ENCODE data around the gene HLTF.

- TF ChIP-seq CTCF (IDR thresholded peaks at IDR 0.05 in 2 of 3, conservative IDR thresholded peaks at IDR 0.05 in 1 of 3; ENCODE audit: borderline replicate concordance in 1 of 3, insufficient read depth in 1 of 3, low read depth in 2 of 3, low read length in 2 of 3): no peak
- TF ChIP-seq EGR1 (IDR thresholded peaks at IDR 0.05; ENCODE audit: low read depth): no peak
- TF ChIP-seq POLR2A (IDR thresholded peaks at IDR 0.05; ENCODE audit: borderline replicate concordance, extremely low read depth, insufficient read depth, insufficient read length): no peak
- TF ChIP-seq POLR2AphosphoS5 (IDR thresholded peaks at IDR 0.05; ENCODE audit: low read depth, low read length): no peak
- no peak for TF ChIP-seq ELF1 (IDR thresholded peaks at IDR 0.05; ENCODE audit: borderline replicate concordance, low read depth)
- no peak for TF ChIP-seq JUND (IDR thresholded peaks at IDR 0.05)
- no peak for TF ChIP-seq EZH2 (IDR thresholded peaks at IDR 0.05)
- no peak for TF ChIP-seq ZNF274 (IDR thresholded peaks at IDR 0.05; ENCODE audit: low read depth, low read length)
- TF ChIP-seq SP1 (IDR thresholded peaks at IDR 0.05; ENCODE audit: low read depth): no peak
- TF ChIP-seq MAX (IDR thresholded peaks at IDR 0.05): no peak
- TF ChIP-seq REST (IDR thresholded peaks at IDR 0.05; ENCODE audit: low read depth): no peak
- TF ChIP-seq TCF7L2 (IDR thresholded peaks at IDR 0.05; ENCODE audit: borderline replicate concordance, extremely low read depth, insufficient read depth, insufficient read length): no peak
Measured at GRCh38 chr3:148998715-148999423, 87.5 kb downstream of the HLTF start.

All from HCT116 (cell line).